GM15510 (cell line): ENCODE data around the gene ZNF324B.

Source experiments
- POLR2A ChIP-seq: IDR thresholded peaks from 3 replicates; pipeline ENCODE4 v1.6.1; 2011; ENCODE audit warnings: borderline replicate concordance; ENCODE audit not compliant: insufficient read length; ENCODE audit errors: extremely low read depth

ZNF324B gene

DNA sequence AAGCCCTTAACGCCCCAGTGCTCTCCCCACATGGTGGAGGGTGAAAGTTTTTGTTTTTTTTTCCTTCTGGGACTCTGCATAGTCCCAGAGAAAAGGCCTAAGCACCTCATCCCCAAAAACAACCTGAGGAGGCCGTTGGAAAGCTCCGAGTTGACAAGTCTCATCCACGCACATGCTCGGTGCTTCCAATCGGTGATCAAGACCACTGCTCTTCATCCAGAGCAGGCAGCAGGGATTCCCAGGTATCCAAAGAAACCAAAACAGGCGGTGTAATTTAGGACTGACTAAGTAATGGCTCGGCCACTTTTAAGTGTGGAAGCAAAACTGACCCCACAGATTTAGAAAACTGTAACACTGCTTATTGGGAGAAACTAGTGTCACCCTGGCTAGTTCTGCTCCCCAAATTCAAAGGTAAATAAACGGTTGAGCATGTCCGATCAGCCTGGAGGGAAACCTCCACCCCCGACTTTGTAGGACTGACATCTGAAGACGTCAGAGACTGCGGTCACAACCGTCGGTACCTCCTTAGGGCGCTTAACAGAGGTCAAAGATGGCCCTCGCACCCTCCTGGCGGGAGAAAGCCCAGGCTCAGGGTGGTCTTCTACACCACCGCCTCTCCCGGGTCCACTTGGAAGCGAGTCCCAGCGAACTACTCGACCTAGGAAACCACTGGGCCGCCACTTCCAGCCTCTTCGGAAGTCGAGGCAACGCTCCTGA lies 23.7 kb downstream of the ZNF324B start:
- TF ChIP-seq POLR2A: no peak

DNA sequence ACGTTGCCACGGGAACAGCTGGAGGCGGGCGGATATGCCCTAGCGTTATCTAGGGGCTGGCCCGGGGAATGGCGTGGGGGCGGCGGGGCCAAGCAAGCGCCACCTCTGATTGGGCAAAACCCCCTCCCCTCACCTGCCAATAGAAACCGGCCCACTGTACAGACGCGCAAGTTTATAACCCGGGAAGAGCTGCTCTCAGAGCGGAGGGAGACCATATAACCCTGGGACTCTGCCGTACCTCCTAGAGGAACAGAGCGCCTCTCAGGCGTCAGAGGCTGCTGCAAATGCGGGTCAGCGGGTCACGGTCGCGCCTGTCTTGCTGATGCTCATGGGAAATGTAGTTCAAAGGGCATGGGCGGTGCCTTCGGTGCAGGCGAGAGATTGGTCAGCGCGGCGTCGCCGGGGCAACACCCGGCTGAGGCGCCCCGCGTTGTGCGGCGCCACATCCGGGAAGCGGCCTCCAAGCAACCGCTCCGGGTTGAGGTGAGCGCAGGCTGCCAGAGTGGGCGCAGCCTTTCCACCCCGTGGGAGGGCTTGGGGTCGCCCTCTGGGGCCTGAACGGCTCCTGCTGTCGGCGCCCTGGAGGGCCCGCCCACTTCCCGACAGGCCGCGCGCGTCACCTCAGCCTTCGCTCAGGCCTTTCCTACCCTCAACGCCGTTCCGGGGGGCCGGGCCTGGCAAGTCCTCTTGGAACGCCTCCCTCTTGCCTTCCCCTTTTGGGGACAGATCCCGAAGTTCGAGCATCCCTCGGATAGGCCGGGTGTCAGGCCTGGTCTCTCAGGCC lies 24.5 kb downstream of the ZNF324B start, which contains the start of gene ZNF446:
Gene ZNF446 (plus strand): TSS at position 639 of the 784 bp plus-strand sequence. CDS start 867 bp downstream, outside the sequence.
- peak; percentile 56 for TF ChIP-seq POLR2A

DNA sequence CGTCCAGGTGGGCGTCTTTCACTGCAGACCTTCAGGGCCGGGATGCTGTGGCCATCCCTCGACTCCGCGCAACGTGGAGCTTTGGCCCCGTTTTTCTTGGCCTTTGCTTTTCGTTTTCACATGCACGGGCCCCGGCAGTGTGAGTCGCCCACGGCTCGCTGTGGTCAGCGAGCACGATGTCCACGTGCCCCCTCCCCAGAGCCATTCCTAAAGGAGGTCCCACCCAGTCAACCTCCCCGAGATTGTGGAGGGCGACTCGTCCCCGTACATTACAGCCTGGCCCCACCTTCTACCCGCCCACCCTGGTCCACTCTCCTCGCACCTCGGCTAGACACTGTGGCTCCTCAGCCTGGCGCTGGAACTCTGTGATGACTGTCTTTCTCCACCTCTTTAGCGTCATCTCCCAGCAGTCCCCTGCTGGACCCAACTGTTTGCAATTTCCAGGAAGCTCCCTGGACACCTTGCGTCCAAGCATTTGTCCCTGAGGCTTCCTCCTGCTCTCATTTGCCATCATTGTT lies 25.1 kb downstream of the ZNF324B start:
- no peak for TF ChIP-seq POLR2A

DNA sequence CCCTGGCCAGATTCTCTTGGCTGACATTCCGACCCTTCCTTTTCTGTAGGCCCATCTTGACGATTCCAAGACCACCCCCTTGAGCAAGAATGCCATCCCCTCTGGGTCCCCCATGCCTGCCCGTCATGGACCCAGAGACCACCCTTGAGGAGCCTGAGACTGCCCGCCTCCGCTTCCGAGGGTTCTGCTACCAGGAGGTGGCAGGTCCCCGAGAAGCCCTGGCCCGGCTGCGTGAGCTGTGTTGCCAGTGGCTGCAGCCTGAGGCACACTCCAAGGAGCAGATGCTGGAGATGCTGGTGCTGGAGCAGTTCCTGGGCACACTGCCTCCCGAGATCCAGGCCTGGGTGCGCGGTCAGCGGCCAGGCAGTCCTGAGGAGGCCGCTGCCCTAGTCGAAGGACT lies 25.7 kb downstream of the ZNF324B start:
- no peak for TF ChIP-seq POLR2A

DNA sequence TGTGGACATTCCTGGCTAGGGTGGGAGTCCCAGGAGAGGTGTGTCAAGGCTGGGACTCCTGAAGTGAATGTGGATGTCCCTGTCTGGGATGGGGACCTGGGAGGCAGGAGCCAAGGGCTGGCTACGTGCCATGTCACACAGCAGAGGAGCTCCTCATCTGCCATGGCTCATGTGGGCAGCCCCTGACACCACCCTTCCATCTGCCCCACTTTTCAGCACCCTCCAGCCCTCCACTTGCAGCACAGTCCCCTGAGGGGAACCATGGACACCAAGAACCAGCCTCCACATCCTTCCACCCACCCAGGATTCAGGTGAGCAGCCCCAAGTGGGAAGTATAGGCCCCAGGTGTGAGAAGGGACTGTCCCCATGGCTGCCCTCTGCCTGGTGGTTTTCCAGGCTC lies 26.4 kb downstream of the ZNF324B start:
- no peak for TF ChIP-seq POLR2A

DNA sequence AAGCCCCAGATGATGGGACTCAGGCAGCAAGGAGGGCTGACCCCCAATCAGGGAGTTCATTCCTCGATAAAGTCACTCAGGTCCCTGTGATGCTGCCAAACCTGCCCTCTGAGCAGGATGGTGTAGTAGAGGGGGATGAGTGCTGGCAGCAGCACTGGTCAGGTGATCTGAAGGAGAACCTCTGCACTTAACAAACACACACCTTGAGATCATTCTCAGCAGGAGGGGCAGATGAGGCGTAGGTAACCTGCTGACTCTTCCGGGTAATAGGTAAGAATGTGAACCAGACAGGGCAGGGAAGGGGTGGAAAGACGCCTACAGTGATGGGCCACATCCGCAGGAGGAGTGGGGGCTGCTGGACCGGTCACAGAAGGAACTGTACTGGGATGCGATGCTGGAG lies 27.9 kb downstream of the ZNF324B start:
- no peak for TF ChIP-seq POLR2A

DNA sequence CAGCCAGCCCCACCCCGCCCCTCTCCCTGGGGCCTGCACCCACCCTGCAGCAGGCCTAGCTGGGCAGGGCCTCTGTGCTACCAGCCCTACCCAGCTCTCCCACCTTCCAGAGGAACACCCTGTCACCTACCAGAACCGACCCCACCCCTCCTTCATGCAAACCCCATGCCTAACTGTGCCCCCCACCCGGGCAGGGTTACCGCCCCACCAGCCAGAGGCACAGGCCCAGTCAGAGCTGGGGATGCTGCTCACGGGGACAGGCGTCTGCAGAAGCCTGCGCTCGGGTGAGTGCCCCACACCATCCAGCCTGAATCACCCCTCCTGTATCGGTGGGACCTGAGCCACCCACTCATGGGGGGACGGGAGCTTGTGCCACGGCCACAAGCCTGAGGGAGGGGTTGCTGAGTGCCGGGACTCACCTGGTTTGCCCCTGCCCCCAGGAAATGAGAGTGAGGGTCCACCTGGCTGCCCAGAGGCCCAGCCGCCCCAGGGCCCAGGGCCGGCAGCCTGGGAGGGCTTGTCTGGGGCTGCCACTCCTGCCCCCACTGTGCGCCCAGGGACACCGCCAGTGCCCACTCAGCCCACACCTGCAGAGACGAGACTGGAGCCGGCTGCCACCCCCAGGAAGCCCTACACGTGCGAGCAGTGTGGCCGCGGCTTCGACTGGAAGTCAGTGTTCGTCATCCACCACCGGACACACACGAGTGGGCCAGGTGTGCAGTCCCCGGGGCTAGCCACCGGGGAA lies 28.5 kb downstream of the ZNF324B start:
- no peak for TF ChIP-seq POLR2A

DNA sequence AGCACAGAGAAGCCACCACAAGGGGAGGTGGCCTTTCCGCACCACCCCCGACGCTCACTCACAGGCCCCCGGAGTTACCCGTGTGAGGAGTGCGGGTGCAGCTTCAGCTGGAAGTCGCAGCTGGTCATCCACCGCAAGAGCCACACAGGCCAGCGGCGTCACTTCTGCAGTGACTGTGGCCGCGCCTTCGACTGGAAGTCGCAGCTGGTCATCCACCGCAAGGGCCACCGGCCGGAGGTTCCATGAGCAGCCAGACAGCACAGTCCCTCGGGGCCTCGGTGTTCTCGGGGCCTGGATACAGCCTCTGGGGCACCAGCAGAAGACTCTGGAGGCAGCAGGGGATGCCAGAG lies 29.0 kb downstream of the ZNF324B start:
- TF ChIP-seq POLR2A: no peak

DNA sequence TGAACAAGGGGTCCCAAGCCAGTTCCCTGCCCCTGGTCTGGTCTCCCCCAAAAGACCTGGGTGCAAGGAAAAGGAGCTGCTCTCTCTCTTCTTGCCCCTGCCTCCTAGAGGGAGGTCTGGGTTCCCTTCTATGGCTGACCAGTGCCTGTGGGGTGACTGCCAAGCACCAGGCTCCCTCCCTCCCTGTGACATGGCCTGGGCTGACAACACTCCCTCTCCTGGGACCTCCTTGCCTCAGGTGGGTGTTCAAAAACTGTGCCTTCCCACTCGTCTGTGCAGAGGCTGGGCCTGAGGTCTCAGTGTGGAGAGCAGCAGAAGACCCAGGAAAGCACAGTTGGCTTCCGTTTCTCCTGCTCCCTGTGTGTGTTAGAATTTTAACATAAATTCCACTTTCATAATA lies 29.4 kb downstream of the ZNF324B start:
- TF ChIP-seq POLR2A: no peak

DNA sequence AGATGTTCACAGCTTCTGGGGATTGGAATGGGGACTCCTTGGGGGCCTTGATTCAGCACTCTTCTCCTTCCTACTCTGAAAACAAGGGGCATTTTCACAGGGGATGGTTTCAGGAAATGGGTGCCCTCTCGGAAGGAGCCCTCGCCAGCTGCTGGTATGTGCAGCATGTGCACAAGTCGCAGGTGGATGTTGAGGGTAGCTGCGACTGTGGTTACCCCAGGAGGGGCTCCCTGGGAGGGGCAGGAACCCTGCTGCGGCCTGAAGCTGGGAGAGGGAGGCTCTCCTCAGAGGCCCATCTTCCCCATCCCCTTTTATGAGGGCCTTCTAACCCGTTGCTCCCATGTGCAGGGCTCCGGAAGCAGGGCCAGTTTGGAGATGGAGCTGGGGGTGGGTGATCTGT lies 30.9 kb downstream of the ZNF324B start:
- no peak for TF ChIP-seq POLR2A

DNA sequence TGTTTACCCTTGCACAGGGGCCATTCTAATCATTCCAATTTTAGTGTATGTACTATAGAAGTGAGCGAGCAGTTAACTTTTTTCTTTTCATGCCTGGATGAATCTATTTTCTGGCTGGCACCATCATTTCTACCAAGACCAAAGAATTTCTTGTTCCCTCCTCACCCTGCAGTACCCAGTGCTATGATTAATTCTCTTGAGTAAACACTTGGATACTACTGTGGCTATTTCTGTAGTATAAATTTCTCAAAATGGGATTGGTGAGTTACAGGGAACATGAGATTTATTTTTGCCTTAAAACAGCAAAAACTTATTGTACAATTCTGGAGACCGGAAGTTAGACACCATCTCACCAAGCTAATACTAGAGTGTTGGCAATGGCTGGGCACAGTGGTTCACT lies 32.4 kb downstream of the ZNF324B start:
- TF ChIP-seq POLR2A: no peak

DNA sequence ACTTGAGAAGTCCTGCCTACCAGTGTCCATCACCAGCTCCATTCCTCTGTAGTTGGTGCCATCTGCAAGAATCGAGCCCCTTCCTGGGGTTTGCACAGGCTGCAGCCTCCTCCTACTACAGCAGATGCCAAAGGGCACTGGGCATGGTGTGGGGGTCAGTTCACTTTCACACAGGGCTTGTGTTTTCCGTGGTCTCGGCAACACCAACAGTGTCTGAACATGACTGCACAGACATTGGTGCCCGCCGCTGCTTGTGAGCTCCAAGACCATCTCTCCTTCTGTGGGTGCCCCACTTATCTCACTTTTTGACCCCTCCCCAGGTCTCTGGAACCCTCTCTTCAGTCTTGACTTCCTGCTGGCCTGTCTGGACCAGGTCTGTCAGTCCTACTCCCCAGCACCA lies 40.0 kb downstream of the ZNF324B start:
- TF ChIP-seq POLR2A: no peak

DNA sequence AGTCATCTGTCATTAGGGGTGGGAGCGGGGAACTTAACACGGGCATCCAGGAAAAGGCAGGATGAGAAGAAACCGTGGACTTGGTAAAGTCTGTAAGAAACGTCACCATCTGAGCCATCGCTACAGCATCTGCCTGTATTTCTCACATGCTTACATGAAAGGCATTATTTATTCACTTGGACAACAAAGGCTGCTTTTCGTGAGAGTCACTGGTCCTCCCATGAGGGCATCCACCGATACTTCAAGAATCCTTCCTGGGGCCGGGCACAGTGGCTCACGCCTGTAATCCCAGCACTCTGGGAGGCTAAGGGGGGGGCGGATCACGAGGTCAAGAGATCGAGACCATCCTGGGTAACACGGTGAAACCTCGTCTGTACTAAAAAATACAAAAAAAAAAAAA lies 40.8 kb downstream of the ZNF324B start:
- TF ChIP-seq POLR2A: no peak

DNA sequence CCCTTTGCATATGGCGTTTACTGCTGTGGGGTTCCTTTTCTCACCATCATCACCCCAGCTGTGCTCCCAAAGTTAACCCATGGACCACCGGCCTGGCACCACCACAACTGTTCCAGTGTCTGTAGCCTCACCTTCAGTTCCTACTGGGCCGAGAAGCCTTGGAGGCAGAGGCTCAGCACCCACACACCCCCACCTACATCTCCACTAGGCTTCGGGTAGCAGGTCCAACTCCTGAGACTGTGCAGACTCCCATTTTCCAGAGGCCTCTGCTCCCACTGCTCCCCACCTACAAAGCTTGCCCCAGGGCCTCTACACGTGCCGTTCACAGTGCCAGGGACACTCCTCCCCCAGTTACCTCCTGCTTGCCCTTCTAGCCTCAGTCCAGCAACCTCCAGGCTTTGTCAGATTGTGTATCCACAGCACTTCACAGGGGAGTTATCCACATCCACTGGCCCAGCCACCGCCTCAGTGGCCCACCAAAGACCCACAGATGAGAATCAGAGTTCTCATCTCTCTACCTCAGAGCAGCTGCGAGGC lies 46.3 kb downstream of the ZNF324B start:
- no peak for TF ChIP-seq POLR2A
